Hippocampal formation (tissue), 2 donors: ENCODE data around the gene TFB1M.
"Not testable (repeated sequence)": the region's sequence is repeated elsewhere in the genome, so short reads cannot be mapped to it uniquely, and the experiment has no call there.

ENCODE experiments used
- DNase-seq, 2 donors: peaks; one replicate each; lab custom pipeline; 2025; lab: John Stamatoyannopoulos, UW

TFB1M gene

DNA sequence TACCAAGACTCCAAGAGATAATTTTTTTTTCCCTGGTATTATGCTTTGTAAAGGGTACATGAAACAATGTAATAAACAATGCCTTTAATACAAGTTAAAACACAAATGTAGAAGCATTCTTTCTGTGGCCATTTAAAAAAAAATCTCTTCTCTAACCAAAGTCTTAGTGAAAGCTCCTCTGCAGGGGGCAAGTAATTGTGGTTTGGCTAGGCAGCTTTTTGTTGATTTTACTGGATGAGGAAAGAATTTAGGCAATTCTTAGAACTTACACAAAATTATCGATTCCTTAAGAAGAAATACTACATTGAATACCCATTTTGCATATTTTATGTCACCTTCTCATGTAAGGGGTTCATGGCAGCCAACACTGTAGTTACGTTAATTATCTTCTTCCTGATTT, 12.4 kb downstream of the TFB1M start:
- no peak for DNase-seq

DNA sequence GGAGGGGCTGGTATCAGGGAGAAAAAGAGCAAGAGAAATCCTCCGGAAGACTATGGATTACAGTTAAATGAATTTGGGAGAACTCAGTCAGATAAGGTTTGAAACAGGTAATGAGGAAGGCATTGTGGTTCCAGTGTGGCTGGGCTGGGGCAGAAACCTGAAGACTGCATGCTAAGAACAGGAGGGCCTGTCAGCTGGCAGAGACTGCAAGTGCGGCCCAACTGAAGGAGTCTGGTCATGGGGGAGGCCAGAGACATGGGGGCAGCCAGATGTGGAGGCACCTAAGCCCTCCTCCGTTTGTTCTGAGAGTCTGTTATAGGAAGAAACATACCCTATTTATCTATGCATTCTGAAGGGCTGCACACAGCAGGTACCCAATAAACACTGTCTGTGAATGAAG, 16.6 kb downstream of the TFB1M start:
- DNase-seq = no peak

DNA sequence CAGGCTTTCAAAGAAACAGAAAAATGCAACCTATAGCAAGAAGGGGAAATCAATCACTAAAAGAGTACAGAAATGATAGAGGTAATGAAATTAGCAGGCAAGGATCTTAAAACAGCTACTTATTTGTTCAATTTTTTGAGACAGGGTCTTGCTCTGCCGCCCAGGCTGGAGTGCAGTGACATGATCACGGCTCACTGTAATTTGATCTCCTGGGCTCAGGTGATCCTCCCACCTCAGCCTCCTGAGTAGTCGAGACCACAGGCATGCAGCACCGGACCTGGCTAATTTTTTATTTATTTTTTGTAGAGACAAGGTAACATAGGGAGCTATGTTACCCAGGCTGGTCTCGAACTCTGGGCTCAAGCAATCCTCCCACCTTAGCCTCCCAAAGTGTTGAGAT, 21.6 kb downstream of the TFB1M start:
- DNase-seq = no peak

GRCh38 chr6:155291291-155291690, 23.0 kb downstream of the TFB1M start:
- DNase-seq = no peak

- no peak for DNase-seq
Measured at GRCh38 chr6:155290491-155290890, 23.8 kb downstream of the TFB1M start.

DNA sequence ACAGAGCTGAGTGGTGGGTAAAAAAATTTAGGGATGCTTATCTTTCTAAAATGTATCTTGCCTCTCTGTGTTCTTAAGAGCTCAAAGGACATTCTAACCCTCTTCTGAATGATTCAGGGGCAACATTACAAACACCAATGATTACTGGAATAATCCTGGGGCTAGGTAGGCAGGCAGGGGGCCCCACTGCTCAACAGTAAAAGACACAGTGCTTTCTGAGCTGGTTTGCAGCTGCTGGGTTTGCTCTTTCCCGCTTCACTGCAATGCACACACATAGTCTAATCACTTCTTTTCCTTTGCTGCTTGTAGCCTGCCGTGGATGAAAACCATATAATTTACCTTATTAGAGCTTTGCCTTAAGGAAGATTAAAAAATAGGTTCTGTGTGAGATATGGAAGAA, 26.5 kb downstream of the TFB1M start:
- DNase-seq = no peak

DNA sequence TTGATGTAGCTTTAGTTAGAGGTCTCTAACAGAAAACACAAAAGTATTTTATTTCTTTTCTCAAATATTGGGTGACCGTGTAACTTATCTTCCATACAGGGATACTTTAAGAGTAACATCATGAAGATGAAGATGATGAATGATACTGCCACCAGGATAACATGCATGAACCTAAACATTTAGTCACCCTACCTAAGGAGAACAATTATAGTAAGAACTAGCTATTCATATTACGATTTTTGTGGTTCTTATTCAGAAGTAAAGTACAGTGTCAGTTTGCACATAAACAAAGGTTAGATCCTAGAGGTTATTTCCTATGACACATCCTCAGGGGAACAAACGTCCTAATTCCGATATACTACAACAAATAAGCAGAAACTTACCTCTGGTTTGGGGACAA, 29.5 kb downstream of the TFB1M start:
- DNase-seq = no peak

DNA sequence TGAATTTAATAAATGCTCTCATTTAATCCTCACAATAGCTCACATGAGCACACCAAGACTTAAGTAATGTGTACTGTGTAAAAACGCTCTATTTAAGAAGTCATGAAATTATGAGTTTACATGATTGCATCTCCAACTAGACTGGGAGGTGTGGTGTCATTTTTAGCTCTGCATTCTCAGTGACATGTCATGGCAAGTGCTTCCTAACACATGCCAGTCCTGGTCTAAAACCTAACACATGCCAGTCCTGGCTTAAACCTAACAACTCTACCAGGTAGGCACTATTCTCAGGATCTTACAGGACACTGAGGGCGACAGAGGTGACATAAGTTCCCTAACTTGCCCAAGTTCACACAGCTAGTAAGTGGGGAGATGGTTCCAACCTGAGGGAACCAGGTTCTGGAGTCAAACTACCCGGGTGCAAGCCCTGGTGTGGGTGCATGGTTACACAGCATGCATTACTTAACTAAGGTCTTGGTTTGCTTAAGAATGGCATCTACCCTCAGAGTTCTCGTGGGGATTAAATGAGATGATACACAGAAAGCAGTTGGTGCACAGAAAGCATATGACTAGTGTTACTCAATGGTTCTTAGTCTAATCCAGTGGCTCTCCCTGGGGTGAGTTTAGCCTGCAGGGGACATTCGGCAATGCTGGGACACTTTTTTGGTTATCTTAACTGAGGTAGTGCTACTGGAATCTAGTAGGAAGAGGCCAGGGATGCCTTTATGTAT, 35.8 kb downstream of the TFB1M start:
- no peak for DNase-seq

DNA sequence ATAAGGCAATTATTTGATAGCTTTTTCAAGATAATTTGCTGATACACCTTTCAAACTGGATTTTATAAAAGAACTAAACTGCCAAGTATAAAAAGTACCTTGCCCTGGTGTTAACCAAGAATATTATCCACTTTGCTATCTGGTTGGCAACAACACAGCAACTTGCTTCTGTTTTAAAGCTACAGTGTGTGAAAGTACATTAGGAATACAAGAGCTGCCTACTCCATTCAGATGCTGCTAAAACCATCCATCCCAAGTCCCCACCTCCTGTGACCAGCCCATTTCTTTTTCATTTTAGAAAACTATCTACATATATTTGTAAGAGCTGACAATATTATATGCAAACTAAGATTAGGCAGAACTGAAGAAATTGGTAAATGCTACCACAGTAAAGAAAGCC, 37.6 kb downstream of the TFB1M start:
- no peak for DNase-seq

GRCh38 chr6:155275808-155276480, 38.3 kb downstream of the TFB1M start:
- peak in 1 of 2 donors; percentile 54 for DNase-seq

DNA sequence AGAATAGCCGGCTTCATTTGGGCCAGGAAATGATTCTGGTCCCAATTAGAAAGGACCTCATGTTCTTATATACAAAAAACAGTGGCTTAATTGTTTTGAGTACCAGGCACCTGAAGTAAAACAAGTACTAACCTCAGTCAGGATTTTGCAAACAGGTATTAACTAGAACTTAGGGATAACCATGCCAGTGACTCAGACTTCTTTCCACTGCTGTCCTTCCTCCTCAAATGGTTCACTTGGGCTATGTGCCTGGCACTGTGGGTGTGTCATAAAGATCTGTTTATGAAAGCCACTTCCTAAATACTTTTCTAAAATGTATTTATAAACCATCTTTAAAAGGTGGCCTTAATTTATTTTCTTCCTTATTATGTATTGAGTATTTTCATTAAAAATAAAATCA, 39.8 kb downstream of the TFB1M start:
- DNase-seq = no peak

DNA sequence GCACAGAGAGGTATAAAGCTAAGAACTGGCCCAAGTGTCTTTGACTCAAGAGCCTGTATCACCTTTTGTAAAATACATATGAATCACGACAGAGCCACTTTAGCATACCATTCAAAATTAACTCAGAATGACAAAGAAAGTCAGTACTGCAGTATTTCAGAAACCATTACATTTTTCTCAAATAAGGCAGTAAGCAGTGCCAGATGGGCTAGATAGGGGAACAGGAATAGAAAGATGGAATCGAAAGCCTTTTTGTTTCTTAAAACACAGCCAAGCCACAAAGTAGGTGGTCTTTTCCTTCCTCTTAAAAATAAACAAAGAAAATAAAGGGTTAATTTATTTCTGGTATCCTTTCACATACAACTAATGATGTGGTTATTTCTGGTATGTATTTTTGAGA, 40.2 kb downstream of the TFB1M start:
- no peak for DNase-seq

- DNase-seq = no peak
Measured at GRCh38 chr6:155273431-155273830, 40.9 kb downstream of the TFB1M start.

DNA sequence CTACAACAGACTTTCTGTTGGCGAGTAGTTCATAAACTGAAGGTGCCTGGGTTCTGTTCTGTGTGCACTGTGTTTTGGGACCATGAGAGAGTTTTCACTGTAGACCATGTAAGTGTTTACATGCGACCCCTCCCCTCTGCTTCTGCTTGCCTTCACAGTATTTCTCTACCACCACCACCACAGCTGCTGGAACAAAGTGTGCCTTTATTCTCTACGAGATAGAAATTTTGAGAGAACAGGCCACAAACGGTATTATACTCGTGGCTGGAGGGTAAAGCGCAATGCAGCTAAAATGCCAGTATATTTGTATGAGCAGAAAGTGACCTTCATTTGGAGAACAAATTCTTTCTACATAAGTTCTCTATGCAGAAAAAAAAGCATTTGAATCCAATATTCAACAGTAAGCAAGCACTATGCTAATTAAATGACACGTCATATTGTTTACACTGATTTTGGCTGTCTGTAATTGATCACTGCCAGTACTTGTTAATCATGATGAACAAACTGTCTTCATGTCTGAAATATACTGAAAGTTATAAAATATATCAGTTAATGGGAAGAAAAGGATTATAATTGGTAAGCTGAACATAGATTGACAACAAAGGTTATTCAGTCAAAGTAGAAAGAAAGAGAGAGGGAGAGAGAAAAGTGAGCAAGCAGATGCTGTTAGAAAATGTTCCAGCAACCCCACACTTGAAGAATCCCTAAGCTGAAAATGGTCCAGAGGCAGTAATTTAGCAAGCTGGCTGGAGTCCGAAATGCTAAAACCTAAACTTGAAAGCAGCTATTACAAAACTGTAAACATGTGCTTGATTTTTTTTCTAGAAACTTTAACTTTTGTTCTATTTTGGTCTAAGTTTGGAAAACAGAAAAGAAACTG, 41.7 kb downstream of the TFB1M start:
- DNase-seq = peak; percentile 20 to 81

DNA sequence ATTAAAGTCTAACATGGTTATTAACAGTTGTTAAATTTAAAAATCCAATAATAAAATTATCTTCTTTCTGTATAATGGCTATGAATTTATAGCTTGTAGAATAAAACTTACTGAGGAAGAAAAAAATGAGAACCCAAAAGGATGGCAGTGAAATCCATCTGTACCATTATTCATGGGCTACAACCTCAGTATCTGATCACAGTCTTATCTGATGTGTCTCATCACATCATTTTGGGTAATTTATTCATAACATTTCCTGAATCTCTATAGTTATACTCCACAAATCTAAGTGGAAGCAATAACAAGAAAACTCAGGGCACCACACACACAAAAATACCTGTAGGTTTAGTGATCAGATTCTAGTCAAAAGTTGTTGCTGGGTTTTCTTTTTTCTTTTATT, 43.1 kb downstream of the TFB1M start:
- DNase-seq = no peak

- DNase-seq = no peak
Measured at GRCh38 chr6:155270561-155271091, 43.7 kb downstream of the TFB1M start.

GRCh38 chr6:155269765-155270164, 44.5 kb downstream of the TFB1M start:
- DNase-seq = no peak

DNA sequence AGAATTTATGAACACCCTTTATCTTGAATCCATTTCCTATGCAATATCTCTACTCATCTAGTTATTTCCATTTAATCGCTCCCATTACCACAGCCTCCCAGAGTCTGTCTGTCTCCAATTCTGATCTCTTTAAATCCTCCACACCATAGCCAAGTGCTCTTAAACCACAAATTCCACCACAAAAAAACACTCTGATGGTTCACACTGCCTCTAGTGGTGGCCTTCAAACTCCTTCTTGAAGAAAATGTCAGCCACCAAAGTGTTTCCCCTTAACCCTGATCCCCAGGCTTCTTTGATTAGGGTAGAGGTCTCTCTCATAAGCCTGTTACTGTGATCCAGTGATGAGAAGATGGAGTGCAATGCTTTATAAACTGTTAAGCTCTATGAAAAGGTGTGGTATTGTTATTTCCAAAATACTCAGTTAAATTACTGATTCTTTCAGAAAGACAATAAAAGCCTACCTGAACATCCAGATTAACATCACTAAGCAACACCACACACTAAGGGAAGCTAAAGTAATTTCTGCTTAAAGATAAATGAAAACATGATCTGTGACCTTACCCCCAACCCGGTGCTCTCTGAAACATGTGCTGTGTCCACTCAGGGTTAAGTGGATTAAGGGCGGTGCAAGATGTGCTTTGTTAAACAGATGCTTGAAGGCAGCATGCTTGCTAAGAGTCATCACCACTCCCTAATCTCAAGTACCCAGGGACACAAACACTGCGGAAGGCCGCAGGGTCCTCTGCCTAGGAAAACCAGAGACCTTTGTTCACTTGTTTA, 46.0 kb downstream of the TFB1M start:
- not testable (repeated sequence) for DNase-seq

DNA sequence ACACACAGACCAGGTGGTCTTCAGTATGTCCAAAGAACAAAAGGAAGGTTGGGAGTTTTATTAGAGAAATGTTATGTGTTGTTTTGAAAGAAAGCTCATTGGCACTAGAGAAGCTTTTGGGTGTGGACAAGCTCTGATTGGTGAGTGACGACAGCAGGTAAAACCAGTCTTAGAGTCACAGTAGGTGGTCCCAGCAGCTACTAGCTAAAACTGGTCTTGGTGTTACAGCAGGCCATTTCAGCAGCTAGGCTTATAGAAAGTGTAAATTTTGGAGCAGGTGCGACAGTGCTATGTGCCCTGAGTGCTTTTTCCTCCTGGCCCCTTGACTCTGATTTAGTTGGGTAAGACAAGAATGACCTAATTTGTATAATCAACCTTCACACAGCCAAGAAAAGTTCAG, 46.9 kb downstream of the TFB1M start:
- no peak for DNase-seq

- DNase-seq = no peak
Measured at GRCh38 chr6:155265843-155266535, 48.3 kb downstream of the TFB1M start.

- DNase-seq = peak in 1 of 2 donors; percentile 39
Measured at GRCh38 chr6:155264693-155265320, 49.5 kb downstream of the TFB1M start.
